Measurements from ENCODE around the gene CALCOCO1. TPM values are rescaled to one million over a fixed set of nuclear protein-coding genes. Genes with fewer than 3 reads are reported as not detected.

Gene CALCOCO1
- total and polyA plus RNA-seq, 2 experiments from 2014 or later: 155 to 243 TPM

GRCh38 chr12:53664936-53665335, 62.3 kb downstream of the CALCOCO1 start:
- no peak for DNase-seq
- Histone ChIP-seq H3K36me3 (ENCODE audit: low read depth) (peaks cover 48% of the 10 kb centered on the region), H3K27me3 (replicated peaks; ENCODE audit: insufficient read depth) (no peaks in the 10 kb centered on the region), H3K4me2 (ENCODE audit: unreplicated experiment) (no peak overlapping the region), H3K9me3 (ENCODE audit: low read depth) (no peaks in the 10 kb centered on the region), H3K9me2 (ENCODE audit: insufficient read depth) (no peaks in the 10 kb centered on the region), H3K27ac (no peak overlapping the region), H2AFZ (no peak overlapping the region), H4K20me1 (ENCODE audit: insufficient read depth) (no peaks in the 10 kb centered on the region), H3K9ac (no peak overlapping the region), H3F3A (ENCODE audit: insufficient read depth) (peaks cover 13% of the 10 kb centered on the region), H3K79me2 (ENCODE audit: insufficient read depth) (peaks cover 7% of the 10 kb centered on the region; the same call in 1 of the 2 replicates), H3K4me1 (ENCODE audit: insufficient read depth) (peaks cover 7% of the 10 kb centered on the region), H3K4me3 (no peak overlapping the region)
- 86 to 89% methylated on average over 7 of the region's 7 CpGs for WGBS, 2 experiments (ENCODE audit: low coverage in 1 of 2, low lambda C conversion rate in 2 of 2, missing lambda C conversion rate in 2 of 2)
- no peak for TF ChIP-seq EZH2 (IDR thresholded peaks at IDR 0.05; ENCODE audit: insufficient read depth, poor library complexity, severe bottlenecking)
- TF ChIP-seq EZH2phosphoT487 (IDR thresholded peaks at IDR 0.05; ENCODE audit: insufficient read depth, low read depth): no peak
- in situ Hi-C loops (cut with MboI): no loop called here

- H2AFZ ChIP-seq: no peak overlapping the region
- peaks cover 1% of the 10 kb centered on the region; the same call in 1 of the 2 replicates for H3K79me2 ChIP-seq (ENCODE audit: insufficient read depth)
- H3K36me3 ChIP-seq (ENCODE audit: low read depth): peaks cover 41% of the 10 kb centered on the region
- H3K27ac ChIP-seq: no peak overlapping the region
- TF ChIP-seq EZH2phosphoT487 (IDR thresholded peaks at IDR 0.05; ENCODE audit: insufficient read depth, low read depth) (no peak), EZH2 (IDR thresholded peaks at IDR 0.05; ENCODE audit: insufficient read depth, poor library complexity, severe bottlenecking) (no peak)
- H3K4me2 ChIP-seq (ENCODE audit: unreplicated experiment): no peak overlapping the region
- peaks cover 20% of the 10 kb centered on the region for H3F3A ChIP-seq (ENCODE audit: insufficient read depth)
- H3K27me3 ChIP-seq (replicated peaks; ENCODE audit: insufficient read depth): no peaks in the 10 kb centered on the region
- H3K4me3 ChIP-seq: no peak overlapping the region
- peaks cover 15% of the 10 kb centered on the region for H3K4me1 ChIP-seq (ENCODE audit: insufficient read depth)
- no peaks in the 10 kb centered on the region for H3K9me3 ChIP-seq (ENCODE audit: low read depth)
- in situ Hi-C loops (cut with MboI): no loop called here
- H3K9ac ChIP-seq: no peak overlapping the region
- WGBS, 2 experiments (ENCODE audit: low coverage in 1 of 2, low lambda C conversion rate in 2 of 2, missing lambda C conversion rate in 2 of 2): 97% methylated on average over 5 of the region's 5 CpGs
- DNase-seq: no peak
- H3K9me2 ChIP-seq (ENCODE audit: insufficient read depth): no peaks in the 10 kb centered on the region
- no peaks in the 10 kb centered on the region for H4K20me1 ChIP-seq (ENCODE audit: insufficient read depth)
Observed at GRCh38 chr12:53664191-53664590, 63.1 kb downstream of the CALCOCO1 start.

GRCh38 chr12:53660041-53660440, 67.2 kb downstream of the CALCOCO1 start:
- Histone ChIP-seq H3K9me3 (ENCODE audit: low read depth) (no peaks in the 10 kb centered on the region), H3K4me3 (no peak overlapping the region), H3K36me3 (ENCODE audit: low read depth) (peaks cover 8% of the 10 kb centered on the region; the same call in 1 of the 2 replicates), H3F3A (ENCODE audit: insufficient read depth) (peaks cover 28% of the 10 kb centered on the region), H3K9me2 (ENCODE audit: insufficient read depth) (no peaks in the 10 kb centered on the region), H2AFZ (peak overlapping the region; percentile 58), H3K79me2 (ENCODE audit: insufficient read depth) (no peaks in the 10 kb centered on the region), H3K27me3 (replicated peaks; ENCODE audit: insufficient read depth) (no peaks in the 10 kb centered on the region), H3K9ac (peak overlapping the region; percentile 59), H3K4me2 (ENCODE audit: unreplicated experiment) (peak overlapping the region; percentile 66), H3K4me1 (ENCODE audit: insufficient read depth) (peaks cover 25% of the 10 kb centered on the region), H4K20me1 (ENCODE audit: insufficient read depth) (no peaks in the 10 kb centered on the region), H3K27ac (peak overlapping the region; percentile 88)
- in situ Hi-C loops (cut with MboI): no loop called here
- DNase-seq: peak; percentile 33
- TF ChIP-seq EZH2 (IDR thresholded peaks at IDR 0.05; ENCODE audit: insufficient read depth, poor library complexity, severe bottlenecking) (no peak), EZH2phosphoT487 (IDR thresholded peaks at IDR 0.05; ENCODE audit: insufficient read depth, low read depth) (no peak)
- 40 to 47% methylated on average over 5 of the region's 5 CpGs for WGBS, 2 experiments (ENCODE audit: low coverage in 1 of 2, low lambda C conversion rate in 2 of 2, missing lambda C conversion rate in 2 of 2)

GRCh38 chr12:53659571-53659981, 67.7 kb downstream of the CALCOCO1 start:
- Histone ChIP-seq H3K4me3 (peak overlapping the region; percentile 23), H3K9me2 (ENCODE audit: insufficient read depth) (no peaks in the 10 kb centered on the region), H3K27ac (peak overlapping the region; percentile 88), H3K27me3 (replicated peaks; ENCODE audit: insufficient read depth) (no peaks in the 10 kb centered on the region), H2AFZ (peak overlapping the region; percentile 58), H3K36me3 (ENCODE audit: low read depth) (peaks cover 3% of the 10 kb centered on the region; the same call in 1 of the 2 replicates), H3K4me1 (ENCODE audit: insufficient read depth) (peaks cover 25% of the 10 kb centered on the region), H3F3A (ENCODE audit: insufficient read depth) (peaks cover 28% of the 10 kb centered on the region), H3K79me2 (ENCODE audit: insufficient read depth) (no peaks in the 10 kb centered on the region), H3K9me3 (ENCODE audit: low read depth) (no peaks in the 10 kb centered on the region), H3K4me2 (ENCODE audit: unreplicated experiment) (peak overlapping the region; percentile 66), H4K20me1 (ENCODE audit: insufficient read depth) (no peaks in the 10 kb centered on the region), H3K9ac (peak overlapping the region; percentile 59)
- TF ChIP-seq EZH2phosphoT487 (IDR thresholded peaks at IDR 0.05; ENCODE audit: insufficient read depth, low read depth) (no peak), EZH2 (IDR thresholded peaks at IDR 0.05; ENCODE audit: insufficient read depth, poor library complexity, severe bottlenecking) (no peak)
- in situ Hi-C loops (cut with MboI): no loop called here
- 37 to 38% methylated on average over 2 of the region's 2 CpGs for WGBS, 2 experiments (ENCODE audit: low coverage in 1 of 2, low lambda C conversion rate in 2 of 2, missing lambda C conversion rate in 2 of 2)
- DNase-seq: no peak
